GM12872 (cell line): Measurements from ENCODE around the gene CHST1.

Experiments used
- TF ChIP-seq, protein P1 (sequence below): IDR thresholded peaks from 3 replicates; pipeline ENCODE4 v1.5.1; 2011; ENCODE audit warnings: low read depth, mild to moderate bottlenecking, low read length, moderate library complexity; ENCODE audit not compliant: insufficient read depth

Gene CHST1, protein sequence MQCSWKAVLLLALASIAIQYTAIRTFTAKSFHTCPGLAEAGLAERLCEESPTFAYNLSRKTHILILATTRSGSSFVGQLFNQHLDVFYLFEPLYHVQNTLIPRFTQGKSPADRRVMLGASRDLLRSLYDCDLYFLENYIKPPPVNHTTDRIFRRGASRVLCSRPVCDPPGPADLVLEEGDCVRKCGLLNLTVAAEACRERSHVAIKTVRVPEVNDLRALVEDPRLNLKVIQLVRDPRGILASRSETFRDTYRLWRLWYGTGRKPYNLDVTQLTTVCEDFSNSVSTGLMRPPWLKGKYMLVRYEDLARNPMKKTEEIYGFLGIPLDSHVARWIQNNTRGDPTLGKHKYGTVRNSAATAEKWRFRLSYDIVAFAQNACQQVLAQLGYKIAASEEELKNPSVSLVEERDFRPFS

DNA sequence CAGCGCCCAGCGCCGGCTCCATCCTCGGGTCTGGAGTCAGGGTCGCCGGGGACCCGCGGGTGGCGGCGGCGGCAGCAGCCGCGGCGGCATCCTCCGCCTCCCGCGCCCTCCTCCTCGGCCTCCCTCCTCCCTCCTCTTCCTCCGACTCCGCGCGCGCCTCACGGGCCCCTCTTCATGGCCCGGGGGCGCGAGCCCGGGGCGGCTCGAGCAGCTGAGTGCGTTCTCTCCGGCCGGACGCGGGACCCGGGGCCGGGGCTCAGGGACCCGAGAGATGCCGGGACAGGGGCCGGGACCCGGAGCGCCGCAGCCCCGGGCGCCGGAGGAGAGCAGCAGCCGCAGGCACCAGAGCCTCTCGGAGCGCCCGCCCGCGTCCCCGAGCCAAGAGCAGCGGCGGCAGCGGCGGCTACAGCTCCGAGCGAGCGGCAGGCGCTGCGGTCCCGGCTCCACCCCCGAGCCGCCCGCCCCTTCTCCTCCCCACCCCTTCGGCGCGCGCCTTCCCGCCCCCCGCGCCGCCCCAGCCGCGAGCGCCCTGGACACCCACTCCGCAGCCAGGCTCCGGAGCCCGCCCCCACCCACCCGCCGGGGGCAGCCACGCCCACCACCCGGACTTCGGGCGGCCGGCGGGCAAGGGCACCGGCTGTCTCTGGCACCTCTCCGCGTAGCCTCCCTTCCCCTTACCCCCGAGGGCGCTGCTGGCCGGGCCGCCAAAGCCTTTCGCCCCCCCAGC, at the start of gene CHST1:
Gene CHST1 (minus strand): TSS at position 417 of the 727 bp plus-strand sequence. CDS start 14,699 bp downstream, outside the sequence.
- TF ChIP-seq, protein P1, sequence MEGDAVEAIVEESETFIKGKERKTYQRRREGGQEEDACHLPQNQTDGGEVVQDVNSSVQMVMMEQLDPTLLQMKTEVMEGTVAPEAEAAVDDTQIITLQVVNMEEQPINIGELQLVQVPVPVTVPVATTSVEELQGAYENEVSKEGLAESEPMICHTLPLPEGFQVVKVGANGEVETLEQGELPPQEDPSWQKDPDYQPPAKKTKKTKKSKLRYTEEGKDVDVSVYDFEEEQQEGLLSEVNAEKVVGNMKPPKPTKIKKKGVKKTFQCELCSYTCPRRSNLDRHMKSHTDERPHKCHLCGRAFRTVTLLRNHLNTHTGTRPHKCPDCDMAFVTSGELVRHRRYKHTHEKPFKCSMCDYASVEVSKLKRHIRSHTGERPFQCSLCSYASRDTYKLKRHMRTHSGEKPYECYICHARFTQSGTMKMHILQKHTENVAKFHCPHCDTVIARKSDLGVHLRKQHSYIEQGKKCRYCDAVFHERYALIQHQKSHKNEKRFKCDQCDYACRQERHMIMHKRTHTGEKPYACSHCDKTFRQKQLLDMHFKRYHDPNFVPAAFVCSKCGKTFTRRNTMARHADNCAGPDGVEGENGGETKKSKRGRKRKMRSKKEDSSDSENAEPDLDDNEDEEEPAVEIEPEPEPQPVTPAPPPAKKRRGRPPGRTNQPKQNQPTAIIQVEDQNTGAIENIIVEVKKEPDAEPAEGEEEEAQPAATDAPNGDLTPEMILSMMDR = no peak

DNA sequence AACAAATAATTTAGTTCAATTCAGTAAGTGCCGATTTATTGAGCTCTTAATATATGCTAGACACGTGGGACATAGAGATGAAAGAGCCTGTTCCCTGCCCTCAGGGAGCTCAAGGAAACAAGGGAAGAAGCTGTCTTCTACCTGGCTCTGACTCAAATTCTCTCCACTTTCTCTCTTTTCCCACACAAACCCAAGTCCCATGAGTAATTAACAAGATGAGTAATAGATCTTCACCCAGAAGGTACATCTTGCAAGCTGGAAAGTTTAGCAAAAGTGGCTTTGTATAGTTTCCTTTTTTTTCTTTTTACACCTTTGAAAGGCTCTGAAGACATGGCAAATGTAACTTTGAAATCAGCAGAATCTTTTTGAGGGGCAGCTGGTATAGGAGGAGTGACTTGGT, 48.2 kb upstream of the CHST1 start:
- TF ChIP-seq, protein P1 = no peak

DNA sequence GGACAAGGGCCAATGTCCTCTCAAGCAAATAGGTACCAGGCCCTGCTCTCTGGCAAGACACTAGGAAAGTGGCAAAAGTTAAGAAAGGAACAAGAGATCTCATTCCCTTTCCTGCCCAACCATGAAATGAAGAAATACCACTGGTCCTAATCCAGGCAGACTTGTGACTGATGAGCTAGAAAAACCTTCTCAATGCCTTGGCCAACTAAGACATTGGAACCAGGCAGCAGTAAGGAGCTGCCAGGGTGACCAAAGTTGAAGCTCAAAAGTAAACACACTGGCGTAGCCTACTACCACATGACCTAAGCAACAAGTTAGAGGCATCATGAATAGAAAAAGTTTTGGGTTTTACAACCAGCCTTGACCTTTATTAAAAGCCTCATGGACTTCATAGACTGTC, 45.1 kb upstream of the CHST1 start:
- TF ChIP-seq, protein P1 = no peak

DNA sequence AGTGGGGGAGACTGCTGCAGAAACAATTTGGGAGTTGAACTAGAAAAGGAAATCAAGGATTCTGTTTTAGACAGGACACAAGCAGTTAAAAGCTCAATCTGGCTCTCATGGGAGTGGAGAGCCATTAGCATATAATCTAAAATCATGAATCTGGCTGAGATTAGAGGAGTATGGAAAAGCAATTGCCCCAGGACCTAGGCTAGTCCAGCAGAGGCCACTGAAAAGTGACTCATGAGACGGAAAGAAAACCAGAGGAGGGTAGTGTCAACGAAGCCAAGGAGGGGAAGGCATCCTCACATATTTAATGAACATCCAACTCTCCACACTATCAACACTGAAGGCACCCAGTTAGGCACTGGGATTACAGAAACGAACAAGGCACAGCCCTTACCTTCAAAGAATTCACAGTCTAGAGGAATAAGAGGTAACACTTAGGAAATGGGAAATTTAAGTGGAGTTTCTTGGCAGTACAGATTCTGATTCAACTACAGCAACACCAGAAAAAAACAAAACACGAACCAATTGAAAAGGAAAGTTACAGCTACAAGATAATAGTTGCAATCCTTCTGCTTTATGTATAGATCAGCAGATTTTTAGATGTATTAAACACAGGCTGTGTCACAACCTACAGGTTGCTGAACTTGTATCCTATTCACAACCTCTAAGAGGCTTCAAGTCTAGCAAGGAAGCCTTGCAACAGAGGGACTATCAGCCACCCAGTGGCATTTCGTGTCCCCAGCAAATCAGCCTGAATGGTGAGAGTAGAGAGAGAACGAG, 43.7 kb upstream of the CHST1 start:
- TF ChIP-seq, protein P1 = no peak

DNA sequence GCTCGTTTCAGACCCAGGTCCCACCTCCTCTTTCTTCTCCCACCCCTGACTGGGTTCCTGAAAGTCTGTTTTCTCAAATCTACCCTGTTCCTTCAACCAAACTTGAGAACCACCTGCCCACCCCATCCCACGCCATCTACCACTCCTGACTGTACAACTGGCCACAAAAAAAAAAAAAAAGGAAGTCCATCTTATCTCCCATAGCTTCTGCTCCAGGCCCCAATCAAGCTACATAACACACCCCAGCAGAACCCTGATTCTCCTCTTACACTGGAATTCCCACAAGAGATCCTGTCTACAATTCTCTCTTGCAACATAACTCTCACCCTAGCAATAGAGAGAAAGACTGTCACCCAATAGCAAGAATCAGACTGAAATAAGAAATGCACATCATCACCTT, 39.2 kb upstream of the CHST1 start:
- TF ChIP-seq, protein P1 = no peak

DNA sequence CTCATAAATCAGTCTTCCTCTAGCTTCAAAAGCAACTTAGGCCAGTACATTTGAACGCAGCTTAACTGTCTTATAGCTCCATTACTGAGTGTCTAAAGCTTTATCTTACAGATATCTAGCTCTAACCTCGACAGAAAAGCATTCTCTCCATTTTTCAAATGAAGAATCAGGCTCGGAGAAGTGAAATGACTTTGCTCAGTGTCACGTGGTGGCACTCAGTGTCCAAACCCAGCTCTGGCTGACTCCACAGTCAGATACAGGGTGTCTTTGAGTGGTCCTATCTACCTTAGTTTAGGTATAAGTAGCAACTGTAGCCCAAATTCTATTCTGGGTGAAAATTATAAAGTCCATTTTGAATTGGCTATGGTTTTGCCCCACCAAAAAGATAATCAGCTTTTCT, 38.7 kb upstream of the CHST1 start:
- TF ChIP-seq, protein P1 = no peak

DNA sequence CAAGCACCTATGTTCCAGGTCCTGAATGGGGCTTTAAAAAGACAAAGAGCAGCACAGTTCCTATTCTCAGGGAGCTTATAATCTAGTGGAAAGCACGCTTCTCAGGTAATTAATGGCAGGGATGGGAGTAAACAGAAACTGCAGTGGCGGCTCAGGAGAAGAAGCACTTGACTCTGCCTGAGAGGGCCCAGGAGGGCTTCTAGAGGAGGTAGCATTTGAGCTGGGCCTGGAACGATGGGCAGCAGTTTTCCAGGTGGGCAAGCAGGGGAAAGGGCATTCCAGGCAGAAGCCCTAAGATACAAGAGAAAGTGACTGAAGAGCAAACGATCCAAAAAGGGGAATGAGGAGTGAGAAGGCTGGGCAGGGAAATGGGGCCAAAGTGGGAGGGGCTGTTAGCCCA, 37.1 kb upstream of the CHST1 start:
- TF ChIP-seq, protein P1 = no peak
